Heart left ventricle (tissue), 16 donors: Measurements from ENCODE around the gene TMEM175. TPM values are rescaled to one million over a fixed set of nuclear protein-coding genes. Genes with fewer than 3 reads are reported as not detected.

ENCODE experiments used
- ATAC-seq, 4 donors: fragments of 200-7000 bp; cut with Tn5 transposase; one replicate each; pipeline ENCODE4 v1.9.1; 2020 to 2022; ENCODE audit warnings: moderate library complexity in 4 of 4, mild to moderate bottlenecking in 3 of 4, moderate number of reproducible peaks in 1 of 4
- DNase-seq, 5 donors: peaks; one replicate each; pipeline ENCODE4 v3.0.0-alpha.2; 2020
- H3K27ac ChIP-seq, 12 donors: fragments of 200-600 bp; sonication (generic) in 4 of 12; one replicate each; pipeline versions ENCODE4 v1.5.0 to v1.8.0; 2016 to 2022; ENCODE audit warnings: mild to moderate bottlenecking in 2 of 12
- H3K27me3 ChIP-seq, 9 donors: fragments of 200-600 bp; sonication (generic) in 2 of 9; one replicate each; pipeline versions ENCODE4 v1.5.1 to v1.8.0; 2016 to 2022; ENCODE audit warnings: mild to moderate bottlenecking in 3 of 9
- H3K36me3 ChIP-seq, 9 donors: fragments of 200-600 bp; sonication (generic) in 2 of 9; one replicate each; pipeline versions ENCODE4 v1.5.0 to v1.8.0; 2018 to 2022; ENCODE audit warnings: mild to moderate bottlenecking in 2 of 9
- H3K4me1 ChIP-seq, 12 donors: fragments of 200-600 bp; sonication (generic) in 4 of 12; one replicate each; pipeline versions ENCODE4 v1.5.0 to v1.8.0; 2016 to 2022; ENCODE audit warnings: mild to moderate bottlenecking in 3 of 12
- H3K4me3 ChIP-seq, 12 donors: fragments of 200-600 bp; sonication (generic) in 4 of 12; one replicate each; pipeline versions ENCODE4 v1.5.0 to v1.8.0; 2017 to 2022; ENCODE audit warnings: mild to moderate bottlenecking in 9 of 12, moderate library complexity in 4 of 12
- H3K9me3 ChIP-seq, 12 donors: fragments of 200-600 bp; sonication (generic) in 4 of 12; one replicate each; pipeline versions ENCODE4 v1.5.0 to v1.8.0; 2016 to 2022; ENCODE audit warnings: mild to moderate bottlenecking in 1 of 12
- POLR2A ChIP-seq, 2 donors: fragments of 450-650 bp; IDR thresholded peaks; one replicate each; pipeline ENCODE4 v1.6.1; 2017; ENCODE audit warnings: antibody characterized with exemption in 2 of 2, mild to moderate bottlenecking in 2 of 2, moderate library complexity in 2 of 2
- WGBS, 4 donors: extraction: QIAGEN DNeasy Blood & Tissue Kit in 2 of 4; methylation state at CpG; one replicate each; pipeline versions ENCODE4 v1.1.5 to v1.1.7; 2013 to 2018; 5-methylcytosine and 5-hydroxymethylcytosine counted together
- intact Hi-C, 10 donors: fragments of 100-400 bp; cut with DNase I; formaldehyde crosslinking; loops; one replicate each; pipeline versions ENCODE4 v1.11.1 to v1.14.2; 2022
- polyA plus RNA-seq, 2 donors: library from polyadenylated mRNA; stranded (reverse); fragments of 200-250 nt; gene quantifications; one replicate each; pipeline ENCODE4 v1.2.3, GENCODE V29; 2013
- total RNA-seq, 9 donors: library from RNA; depleted of rRNA in 2 of 9; stranded (reverse); fragments of >200 nt in 2 of 9; fragmentation: NEBNext Ultra II Directional in 3 of 9; extraction: Animal tissue kit (Norgen Biotek cat#: 25700) in 3 of 9; gene quantifications; one replicate each; pipeline versions ENCODE4 v1.1.0 to v1.2.4, GENCODE V29; 2016 to 2023
- TF ChIP-seq, protein P1 (sequence below), 12 donors: fragments of 200-600 bp; sonication (generic) in 4 of 12; IDR thresholded peaks; one replicate each; pipeline versions ENCODE4 v1.5.0 to v1.8.0; 2018 to 2022; ENCODE audit warnings: antibody characterized with exemption in 12 of 12, mild to moderate bottlenecking in 5 of 12
- donor health status: ischemic (EF 13 %, LVEDD 7.1; RV severe dilation, severe dysfunction).
- donor health status: healthy with polysubstance abuse.
- donor health status: DM: no; HTN: yes; CAD: no.
- donor health status: DM: no; HTN: no; CAD: no.
- donor health status: ischemic (EF 25% LVEDD 6.9; RV normal size, moderate dysfunction).
- donor health status: ischemic (EF 25% LVEDD 5.7; RV mildly dilated, moderate dysfunction).
- donor health status: healthy.
- donor health status: DM: yes; HTN: yes; CAD: no.
- donor health status: ischemic (EF 35%, LVEDD 5.7; RV mildly dilated, moderate dysfunction).
- donor health status: nonischemic (EF 11% LVEDD 7.7; RV severe dilation, severe dysfunction).
- donor health status: DM: yes; HTN: yes; CAD: no.
- donor health status: PGD.
- donor health status: ischemic (EF 29% LVEDD 5.4; RV normal size, mild dysfunction).
- donor health status: nonischemic (EF 23%, LVEDD 6.1; RV moderate dilation, normal function).

The TMEM175 gene
- total and polyA plus RNA-seq, 11 donors: 14.2 to 34.6 (median 20.1) TPM

DNA sequence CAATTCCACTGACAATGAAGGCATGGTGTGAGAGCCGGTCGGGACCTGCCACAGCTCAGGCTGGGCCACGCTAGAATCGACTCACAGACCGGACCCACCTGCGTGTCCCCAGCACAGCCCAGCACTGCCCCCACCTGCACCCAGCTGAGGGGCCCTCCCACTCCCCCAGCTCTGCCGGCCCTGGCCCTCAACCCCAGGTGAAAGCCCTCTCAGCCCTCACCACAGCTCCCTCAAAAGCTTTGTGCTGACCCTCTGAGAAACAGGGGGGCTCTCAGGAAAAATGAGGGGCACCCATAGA lies 25.2 kb upstream of the TMEM175 start:
- intact Hi-C loops: no loop called here
- Histone ChIP-seq H3K36me3 (peaks cover 0 to 56% (median 29%) of the 10 kb centered on the region in 9 donors), H3K27me3 (no peaks in the 10 kb centered on the region), H3K27ac (no peak overlapping the region), H3K9me3 (no peaks in the 10 kb centered on the region), H3K4me3 (no peak overlapping the region), H3K4me1 (peaks cover 0 to 3% (median 0%) of the 10 kb centered on the region in 12 donors)
- no peak for ATAC-seq
- 93 to 100% (median 96%) methylated on average over 4 to 7 of the region's 7 CpGs for WGBS, 4 donors
- no peak for TF ChIP-seq POLR2A (IDR thresholded peaks at IDR 0.05)
- TF ChIP-seq, protein P1, sequence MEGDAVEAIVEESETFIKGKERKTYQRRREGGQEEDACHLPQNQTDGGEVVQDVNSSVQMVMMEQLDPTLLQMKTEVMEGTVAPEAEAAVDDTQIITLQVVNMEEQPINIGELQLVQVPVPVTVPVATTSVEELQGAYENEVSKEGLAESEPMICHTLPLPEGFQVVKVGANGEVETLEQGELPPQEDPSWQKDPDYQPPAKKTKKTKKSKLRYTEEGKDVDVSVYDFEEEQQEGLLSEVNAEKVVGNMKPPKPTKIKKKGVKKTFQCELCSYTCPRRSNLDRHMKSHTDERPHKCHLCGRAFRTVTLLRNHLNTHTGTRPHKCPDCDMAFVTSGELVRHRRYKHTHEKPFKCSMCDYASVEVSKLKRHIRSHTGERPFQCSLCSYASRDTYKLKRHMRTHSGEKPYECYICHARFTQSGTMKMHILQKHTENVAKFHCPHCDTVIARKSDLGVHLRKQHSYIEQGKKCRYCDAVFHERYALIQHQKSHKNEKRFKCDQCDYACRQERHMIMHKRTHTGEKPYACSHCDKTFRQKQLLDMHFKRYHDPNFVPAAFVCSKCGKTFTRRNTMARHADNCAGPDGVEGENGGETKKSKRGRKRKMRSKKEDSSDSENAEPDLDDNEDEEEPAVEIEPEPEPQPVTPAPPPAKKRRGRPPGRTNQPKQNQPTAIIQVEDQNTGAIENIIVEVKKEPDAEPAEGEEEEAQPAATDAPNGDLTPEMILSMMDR (IDR thresholded peaks at IDR 0.05): no peak
- peak in 2 of 5 donors; percentile 6 to 30 for DNase-seq

DNA sequence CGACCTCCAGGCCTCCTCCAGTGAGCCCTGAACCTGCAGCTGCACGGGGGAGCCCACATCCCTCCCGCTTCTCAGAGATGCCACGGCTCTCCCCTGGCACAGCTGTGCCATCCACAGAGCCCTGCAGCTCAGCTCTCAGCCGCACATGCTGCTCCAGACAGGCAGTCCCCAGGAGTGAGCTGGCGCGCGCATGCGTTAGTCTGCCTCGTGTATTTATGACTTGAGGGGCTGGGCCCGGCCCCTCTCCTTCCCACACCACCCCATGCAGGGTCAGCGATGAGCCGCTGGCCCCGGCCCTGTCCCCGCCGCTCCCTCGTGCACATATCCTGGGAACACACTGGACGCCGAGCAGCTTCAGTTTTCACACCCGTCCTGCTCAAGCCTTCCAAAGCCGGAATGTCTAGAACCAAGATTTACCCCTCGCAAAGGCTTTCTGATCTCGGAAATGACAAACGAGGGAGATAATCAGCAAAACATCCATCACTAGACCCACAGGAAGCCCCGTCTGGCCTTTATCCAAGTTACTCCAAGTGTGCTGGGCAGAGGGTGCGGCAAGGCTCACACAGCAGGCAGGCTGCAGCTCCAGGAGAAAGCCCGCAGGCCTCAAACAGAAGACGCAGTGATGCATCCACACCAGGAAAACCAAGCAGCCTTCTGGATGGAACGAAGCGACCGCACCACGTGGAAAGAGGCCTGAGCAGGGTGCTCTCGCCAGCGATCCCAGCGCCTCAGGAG lies 24.4 kb upstream of the TMEM175 start:
- peaks cover 0 to 63% (median 35%) of the 10 kb centered on the region in 9 donors for H3K36me3 ChIP-seq
- DNase-seq: peak in 2 of 5 donors; percentile 19 to 42
- intact Hi-C loops: no loop called here

DNA sequence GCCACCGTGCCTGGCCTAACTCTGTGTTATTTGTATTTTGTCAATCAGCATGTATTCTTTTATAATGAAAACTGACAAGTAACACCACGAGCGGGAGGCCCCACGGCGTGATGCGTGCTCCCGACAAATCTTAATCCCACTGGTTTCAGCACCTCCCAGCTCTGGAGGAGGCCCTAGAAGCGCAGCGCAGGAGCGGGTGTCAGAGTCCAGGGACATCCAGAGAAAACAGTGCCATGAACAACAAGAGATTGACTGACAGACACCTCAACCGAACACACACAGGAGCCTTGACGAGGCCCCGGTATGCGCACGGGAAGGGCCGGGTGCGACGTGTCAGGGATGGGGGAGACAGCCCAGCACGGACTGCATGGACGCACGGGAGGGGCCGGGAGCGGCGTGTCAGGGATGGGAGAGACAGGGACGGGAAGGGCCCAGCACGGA lies 23.1 kb upstream of the TMEM175 start:
- intact Hi-C loops: no loop called here
- Histone ChIP-seq H3K4me3 (no peak overlapping the region), H3K27ac (no peak overlapping the region), H3K4me1 (peaks cover 0 to 3% (median 0%) of the 10 kb centered on the region in 12 donors), H3K36me3 (peaks cover 0 to 58% (median 29%) of the 10 kb centered on the region in 9 donors), H3K9me3 (no peaks in the 10 kb centered on the region), H3K27me3 (no peaks in the 10 kb centered on the region)
- TF ChIP-seq, protein P1 (IDR thresholded peaks at IDR 0.05): no peak
- TF ChIP-seq POLR2A (IDR thresholded peaks at IDR 0.05): no peak
- DNase-seq: peak in 2 of 5 donors; percentile 19 to 32
- WGBS, 4 donors: 94 to 97% (median 95%) methylated on average over 26 of the region's 26 CpGs
- ATAC-seq: no peak

More for the DNA sequence above, 24.4 kb upstream of the TMEM175 start:
- no peaks in the 10 kb centered on the region for H3K27me3 ChIP-seq
- no peak overlapping the region for H3K27ac ChIP-seq
- 74 to 79% (median 75%) methylated on average over 27 to 35 of the region's 35 CpGs for WGBS, 4 donors
- H3K4me1 ChIP-seq: peaks cover 0 to 3% (median 0%) of the 10 kb centered on the region in 12 donors
- TF ChIP-seq POLR2A (IDR thresholded peaks at IDR 0.05): no peak
- TF ChIP-seq, protein P1 (IDR thresholded peaks at IDR 0.05): no peak
- ATAC-seq: no peak
- no peak overlapping the region for H3K4me3 ChIP-seq
- H3K9me3 ChIP-seq: no peaks in the 10 kb centered on the region

DNA sequence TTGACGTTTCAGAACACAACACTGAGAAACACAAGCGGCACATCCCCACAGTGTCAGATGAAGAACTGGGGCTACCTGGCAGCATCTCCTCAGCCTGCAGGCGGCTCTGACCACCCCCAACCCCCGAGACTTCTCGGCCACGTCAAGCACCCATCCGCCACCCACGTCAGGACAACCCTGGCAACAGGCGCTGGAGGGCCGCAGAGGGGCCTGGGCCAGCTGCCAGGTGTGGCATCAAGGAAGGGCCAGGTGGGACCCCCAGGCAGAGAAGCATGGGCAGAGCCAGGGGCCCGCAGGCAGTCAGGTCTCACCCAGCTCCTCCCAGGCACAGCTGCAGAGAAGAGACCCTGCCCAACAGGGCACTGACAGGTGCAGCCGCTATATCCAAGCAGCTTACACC lies 22.4 kb upstream of the TMEM175 start:
- Histone ChIP-seq H3K9me3 (no peaks in the 10 kb centered on the region), H3K27me3 (no peaks in the 10 kb centered on the region), H3K36me3 (peaks cover 0 to 53% (median 27%) of the 10 kb centered on the region in 9 donors), H3K27ac (no peak overlapping the region), H3K4me1 (peaks cover 0 to 3% (median 0%) of the 10 kb centered on the region in 12 donors), H3K4me3 (no peak overlapping the region)
- ATAC-seq (no peak), DNase-seq (peak in 2 of 5 donors; percentile 12 to 47)
- TF ChIP-seq, protein P1 (IDR thresholded peaks at IDR 0.05): no peak
- no peak for TF ChIP-seq POLR2A (IDR thresholded peaks at IDR 0.05)
- intact Hi-C loops: no loop called here
- WGBS, 4 donors: 94 to 99% (median 97%) methylated on average over 10 to 12 of the region's 12 CpGs
